GM23338 (cell line): Measurements from ENCODE around the gene CR2. TPM values are rescaled to one million over a fixed set of nuclear protein-coding genes. Genes with fewer than 3 reads are reported as not detected.
"Not testable (repeated sequence)": the region's sequence is repeated elsewhere in the genome, so short reads cannot be mapped to it uniquely, and the experiment has no call there.

Experiments used
- ATAC-seq: fragments of 200-7000 bp; cut with Tn5 transposase; 3 replicates; pipeline ENCODE4 v1.9.1; 2020
- DNase-seq: peaks from one replicate; pipeline ENCODE4 v3.0.0-alpha.2; 2015; ENCODE audit warnings: low spot score
- H2AFZ ChIP-seq: fragments of 200-600 bp; sonication (generic); 2 replicates; pipeline ENCODE4 v1.8.0; 2016; ENCODE audit warnings: antibody characterized with exemption, mild to moderate bottlenecking, moderate library complexity
- H3F3A ChIP-seq: fragments of 200-600 bp; sonication (generic); replicated peaks from 2 replicates; pipeline ENCODE4 v1.8.0; 2017; ENCODE audit warnings: antibody characterized with exemption, mixed run types, low read depth
- H3K27ac ChIP-seq: fragments of 200-600 bp; sonication (generic); 2 replicates; pipeline ENCODE4 v1.6.1; 2016; ENCODE audit warnings: low read depth
- H3K27me3 ChIP-seq: fragments of 200-600 bp; sonication (generic); 2 replicates; pipeline ENCODE4 v1.8.0; 2016; ENCODE audit warnings: mild to moderate bottlenecking, mixed run types, moderate library complexity; ENCODE audit not compliant: insufficient read depth
- H3K36me3 ChIP-seq: fragments of 200-600 bp; sonication (generic); 2 replicates; pipeline ENCODE4 v1.8.0; 2016; ENCODE audit warnings: mild to moderate bottlenecking; ENCODE audit not compliant: insufficient read depth
- H3K4me1 ChIP-seq: fragments of 200-600 bp; sonication (generic); 2 replicates; pipeline ENCODE4 v1.8.0; 2016; ENCODE audit warnings: mild to moderate bottlenecking, moderate library complexity; ENCODE audit not compliant: insufficient read depth
- H3K4me2 ChIP-seq: fragments of 200-600 bp; sonication (generic); 2 replicates; pipeline ENCODE4 v1.7.1; 2017; ENCODE audit warnings: mixed run types
- H3K4me3 ChIP-seq: fragments of 200-600 bp; sonication (generic); 2 replicates; pipeline ENCODE4 v1.6.1; 2016; ENCODE audit warnings: mixed run types
- H3K79me2 ChIP-seq: fragments of 200-600 bp; sonication (generic); replicated peaks from 2 replicates; pipeline ENCODE4 v1.8.0; 2017; ENCODE audit warnings: mild to moderate bottlenecking; ENCODE audit not compliant: insufficient read depth
- H3K9me2 ChIP-seq: fragments of 200-600 bp; sonication (generic); 2 replicates; pipeline ENCODE4 v1.8.0; 2017; ENCODE audit not compliant: insufficient read depth
- H4K20me1 ChIP-seq: fragments of 200-600 bp; sonication (generic); replicated peaks from 2 replicates; pipeline ENCODE4 v1.8.0; 2017; ENCODE audit warnings: mild to moderate bottlenecking; ENCODE audit not compliant: insufficient read depth
- H3K27ac Mint-ChIP-seq: 2 replicates; pipeline ENCODE4 v1.8.0; 2020; ENCODE audit warnings: inconsistent platforms, mild to moderate bottlenecking, moderate library complexity, mixed read lengths
- H3K27me3 Mint-ChIP-seq: 3 replicates; pipeline ENCODE4 v1.8.0; 2022; ENCODE audit warnings: low read depth, mild to moderate bottlenecking, moderate library complexity, mixed read lengths, inconsistent platforms; ENCODE audit not compliant: insufficient read depth, poor library complexity
- H3K36me3 Mint-ChIP-seq: 3 replicates; pipeline ENCODE4 v1.8.0; 2021; ENCODE audit warnings: low read depth, mild to moderate bottlenecking, inconsistent platforms, moderate library complexity, mixed read lengths
- H3K4me1 Mint-ChIP-seq: 3 replicates; pipeline ENCODE4 v1.8.0; 2020; ENCODE audit warnings: mild to moderate bottlenecking, inconsistent platforms, mixed read lengths
- H3K4me3 Mint-ChIP-seq: 3 replicates; pipeline ENCODE4 v1.8.0; 2021; ENCODE audit warnings: moderate library complexity, mild to moderate bottlenecking, inconsistent platforms, mixed read lengths
- H3K9me3 Mint-ChIP-seq: 3 replicates; pipeline ENCODE4 v1.8.0; 2020; ENCODE audit warnings: moderate library complexity, mild to moderate bottlenecking, inconsistent platforms, mixed read lengths
- polyA plus RNA-seq: library from polyadenylated mRNA; unstranded; fragments of >200 nt; fragmentation: Nextera tagmentation; extraction: Ambion mirVana; gene quantifications from 2 replicates; pipeline ENCODE4 v1.2.1, GENCODE V29; 2016
- total RNA-seq: library from RNA; depleted of rRNA; stranded (reverse); fragments of >200 nt; shearing (Covaris generic); gene quantifications from 2 replicates; pipeline ENCODE4 v1.2.3, GENCODE V29; 2014; rRNA removed
- TF ChIP-seq, protein P1 (sequence below), 2 experiments: fragments of 200-600 bp in 1 of 2; sonication (generic) in 1 of 2; conservative IDR thresholded peaks; 2 replicates each; pipeline versions ENCODE4 v1.5.1 to v1.6.1; 2016 to 2017; ENCODE audit warnings: antibody characterized with exemption in 2 of 2, low read depth in 2 of 2, mild to moderate bottlenecking in 2 of 2, moderate library complexity in 1 of 2

CR2 gene
- total and polyA plus RNA-seq, 2 experiments from 2014 or later: 2.7 to 5.4 TPM

- H3K27me3 ChIP-seq, DNase-seq, H3K27ac Mint-ChIP-seq, H4K20me1 ChIP-seq, H3K36me3 ChIP-seq, H3F3A ChIP-seq, H3K9me3 Mint-ChIP-seq, H3K9me2 ChIP-seq, H3K4me1 ChIP-seq, H3K4me1 Mint-ChIP-seq, H3K79me2 ChIP-seq, H3K36me3 Mint-ChIP-seq, H3K4me3 ChIP-seq, H3K27me3 Mint-ChIP-seq, H3K27ac ChIP-seq, H3K4me2 ChIP-seq, H3K4me3 Mint-ChIP-seq: not testable (repeated sequence)
- TF ChIP-seq, protein P1, sequence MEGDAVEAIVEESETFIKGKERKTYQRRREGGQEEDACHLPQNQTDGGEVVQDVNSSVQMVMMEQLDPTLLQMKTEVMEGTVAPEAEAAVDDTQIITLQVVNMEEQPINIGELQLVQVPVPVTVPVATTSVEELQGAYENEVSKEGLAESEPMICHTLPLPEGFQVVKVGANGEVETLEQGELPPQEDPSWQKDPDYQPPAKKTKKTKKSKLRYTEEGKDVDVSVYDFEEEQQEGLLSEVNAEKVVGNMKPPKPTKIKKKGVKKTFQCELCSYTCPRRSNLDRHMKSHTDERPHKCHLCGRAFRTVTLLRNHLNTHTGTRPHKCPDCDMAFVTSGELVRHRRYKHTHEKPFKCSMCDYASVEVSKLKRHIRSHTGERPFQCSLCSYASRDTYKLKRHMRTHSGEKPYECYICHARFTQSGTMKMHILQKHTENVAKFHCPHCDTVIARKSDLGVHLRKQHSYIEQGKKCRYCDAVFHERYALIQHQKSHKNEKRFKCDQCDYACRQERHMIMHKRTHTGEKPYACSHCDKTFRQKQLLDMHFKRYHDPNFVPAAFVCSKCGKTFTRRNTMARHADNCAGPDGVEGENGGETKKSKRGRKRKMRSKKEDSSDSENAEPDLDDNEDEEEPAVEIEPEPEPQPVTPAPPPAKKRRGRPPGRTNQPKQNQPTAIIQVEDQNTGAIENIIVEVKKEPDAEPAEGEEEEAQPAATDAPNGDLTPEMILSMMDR (conservative IDR thresholded peaks at IDR 0.05; ENCODE audit: low read depth in 2 of 2): peak in 1 of 2 experiments; percentile 24; a peak in 2 of 4 replicates
- 0 out of 3 replicates have a peak, but pooled peaks have one; percentile 28 for ATAC-seq
- H2AFZ ChIP-seq: peak overlapping the region; percentile 39; the same call in 1 of the 2 replicates
Observed at GRCh38 chr1:207520400-207521345, 66.5 kb downstream of the CR2 start.

- not testable (repeated sequence) for H3K9me2 ChIP-seq, H3K9me3 Mint-ChIP-seq, H3K4me1 ChIP-seq, H3K36me3 Mint-ChIP-seq, H3K79me2 ChIP-seq, H3K4me1 Mint-ChIP-seq, H3F3A ChIP-seq, H3K4me2 ChIP-seq, H3K36me3 ChIP-seq, H3K27me3 Mint-ChIP-seq, H3K4me3 ChIP-seq, DNase-seq, H2AFZ ChIP-seq, H3K27ac ChIP-seq, H3K27ac Mint-ChIP-seq, H3K4me3 Mint-ChIP-seq, H3K27me3 ChIP-seq, H4K20me1 ChIP-seq
- ATAC-seq: peak; percentile 65
Observed at GRCh38 chr1:207525239-207525638, 71.1 kb downstream of the CR2 start.

DNA sequence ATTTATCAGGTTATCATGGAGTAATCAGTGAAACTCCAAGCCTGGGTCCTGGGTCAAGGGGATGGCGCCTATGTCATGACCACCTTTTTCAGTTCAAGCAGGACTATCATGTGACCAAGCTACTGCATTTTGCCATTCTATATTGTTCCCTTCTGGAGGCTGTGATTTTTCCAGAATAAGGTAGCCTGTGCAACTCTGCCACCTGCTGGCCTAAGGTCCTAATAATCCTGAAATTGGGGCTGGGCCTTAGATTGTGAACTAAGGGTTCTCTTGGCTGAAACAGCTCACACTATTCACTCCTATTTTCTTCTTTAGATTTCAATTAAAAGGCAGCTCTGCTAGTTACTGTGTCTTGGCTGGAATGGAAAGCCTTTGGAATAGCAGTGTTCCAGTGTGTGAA is 74.3 kb downstream of the CR2 start:
- H3K4me3 Mint-ChIP-seq, DNase-seq, H3K27me3 ChIP-seq, H3K27me3 Mint-ChIP-seq, H4K20me1 ChIP-seq, H2AFZ ChIP-seq, H3F3A ChIP-seq, H3K4me1 Mint-ChIP-seq, H3K4me2 ChIP-seq, H3K36me3 ChIP-seq, H3K79me2 ChIP-seq, H3K4me3 ChIP-seq, H3K9me3 Mint-ChIP-seq, H3K4me1 ChIP-seq, H3K36me3 Mint-ChIP-seq, H3K27ac Mint-ChIP-seq, H3K9me2 ChIP-seq, H3K27ac ChIP-seq: not testable (repeated sequence)
- ATAC-seq: peak; percentile 92

- not testable (repeated sequence) for H3K27me3 ChIP-seq, H3K4me1 ChIP-seq, H3K4me3 Mint-ChIP-seq, H3K79me2 ChIP-seq, ATAC-seq, H3K36me3 Mint-ChIP-seq, H3K27ac ChIP-seq, H3K9me2 ChIP-seq, H3K4me1 Mint-ChIP-seq, H3F3A ChIP-seq, H3K4me2 ChIP-seq, H2AFZ ChIP-seq, H3K9me3 Mint-ChIP-seq, DNase-seq, H3K36me3 ChIP-seq, H3K27ac Mint-ChIP-seq, H3K27me3 Mint-ChIP-seq, H4K20me1 ChIP-seq, H3K4me3 ChIP-seq
Observed at GRCh38 chr1:207536263-207536662, 82.1 kb downstream of the CR2 start.

Other genes with a start within 250 kb of the CR2 start
- 17.6 and 18.5 TPM in 2 replicates for gene CD55, start 132.7 kb upstream of the CR2 start, total RNA-seq
- gene CD55, start 132.7 kb upstream of the CR2 start, polyA plus RNA-seq: 13.6 and 16.7 TPM in 2 replicates
- gene CR1, start 41.8 kb downstream of the CR2 start, total RNA-seq: 0.70 and 0.76 TPM in 2 replicates
- gene CR1, start 41.8 kb downstream of the CR2 start, polyA plus RNA-seq: 0.64 and 0.65 TPM in 2 replicates
- gene CR1L, start 190.8 kb downstream of the CR2 start, total RNA-seq: 2.9 and 5.8 TPM in 2 replicates
- 13.4 and 21.4 TPM in 2 replicates for gene CR1L, start 190.8 kb downstream of the CR2 start, polyA plus RNA-seq